GM12875 (cell line): ENCODE measurements around the gene CCDC85C.

ENCODE experiments used
- H3K4me3 ChIP-seq: one replicate; pipeline ENCODE4 v1.5.1; 2011; ENCODE audit warnings: low read depth, low read length, control low read depth
- CTCF ChIP-seq: IDR thresholded peaks from 2 replicates; pipeline ENCODE4 v1.5.1; 2011; ENCODE audit warnings: low read depth, mild to moderate bottlenecking, control low read depth, inconsistent platforms, low read length, moderate library complexity, borderline replicate concordance; ENCODE audit not compliant: insufficient read depth

CCDC85C gene

DNA sequence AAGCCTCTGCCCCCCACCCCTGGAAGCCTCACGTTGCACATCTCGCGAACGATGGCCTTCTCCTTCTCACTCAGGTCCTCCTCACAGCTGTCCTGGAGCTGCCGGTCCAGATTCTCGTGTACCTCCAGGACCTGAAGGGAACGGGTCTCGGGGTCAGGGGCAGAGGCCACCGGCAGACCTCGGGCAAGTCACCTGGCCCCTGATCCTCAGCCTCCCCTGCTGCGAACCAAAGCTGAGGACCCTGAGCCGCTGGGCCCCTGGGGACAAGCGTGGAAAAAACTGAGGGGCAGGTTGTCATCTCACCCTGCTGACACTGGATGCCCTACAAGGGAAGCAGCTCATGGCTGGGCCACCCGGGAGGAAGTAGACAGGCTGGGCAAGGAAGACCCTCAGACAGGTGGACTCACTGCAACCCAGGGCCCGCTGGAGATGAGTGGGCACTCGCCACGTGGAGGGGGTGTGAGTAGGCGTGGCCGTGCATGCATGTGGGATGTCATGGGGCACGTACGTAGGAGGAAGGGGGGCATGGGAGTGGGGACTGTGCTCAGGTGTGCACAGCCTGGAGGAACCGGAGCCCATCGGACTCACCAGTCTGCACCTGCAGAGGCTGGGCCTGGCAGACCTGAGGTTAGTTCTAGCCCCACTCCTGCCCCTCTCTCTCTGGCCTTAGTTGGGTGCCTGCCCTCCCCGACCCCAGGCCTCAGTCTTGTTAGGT is 87.7 kb downstream of the CCDC85C start:
- no peak for TF ChIP-seq CTCF
- no peak overlapping the region for H3K4me3 ChIP-seq

- TF ChIP-seq CTCF = no peak
- H3K4me3 ChIP-seq = no peak overlapping the region
Measured at GRCh38 chr14:99515301-99516155, 88.5 kb downstream of the CCDC85C start.

DNA sequence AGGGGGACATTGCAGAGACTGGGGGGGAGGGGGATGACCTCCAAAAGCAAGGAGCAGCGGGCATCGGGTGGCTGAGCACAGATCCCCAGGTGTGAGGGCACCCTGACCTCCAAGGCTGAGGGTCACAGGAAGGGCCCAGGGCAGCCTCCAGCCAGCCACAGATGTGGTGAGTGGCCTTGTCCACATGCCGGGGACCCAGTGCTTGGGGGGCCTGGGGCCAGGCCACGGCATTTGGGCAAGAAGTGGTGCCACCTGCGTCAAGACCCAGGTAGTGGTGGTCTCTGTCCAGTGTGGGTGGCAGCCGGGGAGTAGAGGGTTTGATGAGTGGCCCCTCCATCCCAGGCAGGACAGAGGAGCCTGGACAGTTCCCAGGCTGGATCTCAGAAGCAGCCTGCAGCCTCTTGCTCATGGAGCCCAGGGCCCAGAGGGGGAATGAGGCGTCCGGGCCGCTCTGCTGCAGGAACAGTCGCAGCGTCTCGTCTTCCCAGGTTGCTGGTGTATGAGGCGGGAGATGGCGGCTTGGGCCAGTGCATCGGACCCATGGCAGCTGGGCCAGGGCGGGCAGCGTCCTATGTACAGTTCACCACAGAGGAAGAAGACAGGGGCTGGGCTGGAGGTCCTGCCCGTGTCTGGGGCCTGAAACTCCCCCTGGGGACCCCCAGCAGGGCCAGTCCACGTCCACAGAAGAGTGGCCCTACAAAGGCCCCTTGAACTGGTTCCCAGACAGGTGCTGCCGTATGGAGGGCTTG is 89.3 kb downstream of the CCDC85C start:
- H3K4me3 ChIP-seq = no peak overlapping the region
- no peak for TF ChIP-seq CTCF

- H3K4me3 ChIP-seq = no peak overlapping the region
- no peak for TF ChIP-seq CTCF
Measured at GRCh38 chr14:99513946-99514551, 90.0 kb downstream of the CCDC85C start.

DNA sequence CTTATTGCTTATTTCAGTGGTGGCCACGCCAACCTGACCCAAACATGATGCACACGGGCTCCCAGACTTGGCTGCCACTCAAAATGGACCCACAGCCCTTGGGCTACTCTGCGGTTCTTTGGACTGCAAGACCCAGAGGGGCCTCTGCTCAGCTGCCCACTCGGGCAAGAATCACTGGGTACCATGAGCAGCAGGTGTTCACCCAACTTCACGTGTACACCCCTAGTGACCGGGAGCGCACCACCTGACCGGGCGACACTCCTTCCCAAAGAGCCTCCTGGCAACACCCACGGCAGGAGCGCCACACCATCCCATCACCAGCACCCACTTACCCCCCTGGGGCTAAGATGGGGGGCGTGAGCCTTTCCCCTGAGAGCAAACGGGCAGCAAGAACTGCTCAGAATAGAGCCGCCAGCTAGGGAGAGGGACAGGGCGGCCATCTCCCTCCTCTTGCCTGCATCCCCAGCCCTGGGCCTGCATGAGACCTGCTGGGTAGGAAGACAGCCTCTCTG is 90.8 kb downstream of the CCDC85C start:
- H3K4me3 ChIP-seq = no peak overlapping the region
- no peak for TF ChIP-seq CTCF

- no peak for TF ChIP-seq CTCF
- H3K4me3 ChIP-seq = no peak overlapping the region
Measured at GRCh38 chr14:99512571-99513182, 91.3 kb downstream of the CCDC85C start.
